PC-9 (cell line): ENCODE results near the gene GPX3. TPM values are rescaled to one million over a fixed set of nuclear protein-coding genes. Genes with fewer than 3 reads are reported as not detected.

ENCODE experiments used
- BruUV-seq: library from RNA; stranded (reverse); fragments of 400-500 nt; replicated peaks from 2 replicates; lab custom pipeline; 2021; lab: Mats Ljungman, UMichigan
- CTCF ChIA-PET: fragments of 300-600 bp; sonication (Branson Sonifier 250); formaldehyde crosslinking; loops from one replicate; lab custom pipeline; 2022; ENCODE audit warnings: antibody characterized with exemption; lab: Charles Lee
- POLR2A ChIA-PET: fragments of 300-600 bp; sonication (Branson Sonifier 250); formaldehyde crosslinking; loops from one replicate; lab custom pipeline; 2022; ENCODE audit warnings: antibody characterized with exemption; ENCODE audit not compliant: unreplicated experiment; lab: Charles Lee
- DNase-seq, 2 experiments: peaks; one replicate each; pipeline versions ENCODE4 v3.0.0 to v3.0.0-alpha.2; 2015 to 2022; ENCODE audit warnings: mixed read lengths in 1 of 2
- H2AFZ ChIP-seq: fragments of 200-600 bp; sonication (generic); 2 replicates; pipeline ENCODE4 v1.8.1; 2017; ENCODE audit warnings: antibody characterized with exemption
- H3F3A ChIP-seq: fragments of 200-600 bp; sonication (generic); 2 replicates; pipeline ENCODE4 v1.8.1; 2017; ENCODE audit warnings: antibody characterized with exemption, mild to moderate bottlenecking, low read depth; ENCODE audit not compliant: insufficient read depth
- H3K27ac ChIP-seq: fragments of 200-600 bp; sonication (generic); 2 replicates; pipeline ENCODE4 v1.6.1; 2016; ENCODE audit warnings: mixed run types
- H3K27me3 ChIP-seq: fragments of 200-600 bp; sonication (generic); 2 replicates; pipeline ENCODE4 v1.6.1; 2016; ENCODE audit warnings: low read depth, mixed run types; ENCODE audit not compliant: insufficient read depth
- H3K36me3 ChIP-seq: fragments of 200-600 bp; sonication (generic); 2 replicates; pipeline ENCODE4 v1.6.1; 2016; ENCODE audit warnings: low read depth, mixed run types
- H3K4me1 ChIP-seq: fragments of 200-600 bp; sonication (generic); replicated peaks from 2 replicates; pipeline ENCODE4 v1.6.1; 2016; ENCODE audit warnings: mixed run types; ENCODE audit not compliant: insufficient read depth
- H3K4me2 ChIP-seq: fragments of 200-600 bp; sonication (generic); 2 replicates; pipeline ENCODE4 v1.6.1; 2017; ENCODE audit warnings: mixed run types
- H3K4me3 ChIP-seq: fragments of 200-600 bp; sonication (generic); 2 replicates; pipeline ENCODE4 v1.6.1; 2016; ENCODE audit warnings: mixed run types
- H3K79me2 ChIP-seq: fragments of 200-600 bp; sonication (generic); 2 replicates; pipeline ENCODE4 v1.6.1; 2017; ENCODE audit warnings: low read depth, mixed run types
- H3K9me2 ChIP-seq: fragments of 200-600 bp; sonication (generic); 2 replicates; pipeline ENCODE4 v1.8.1; 2017; ENCODE audit warnings: mild to moderate bottlenecking; ENCODE audit not compliant: insufficient read depth
- H3K9me3 ChIP-seq: fragments of 200-600 bp; sonication (generic); 2 replicates; pipeline ENCODE4 v1.8.1; 2016; ENCODE audit warnings: low read depth; ENCODE audit not compliant: insufficient read depth
- H4K20me1 ChIP-seq: fragments of 200-600 bp; sonication (generic); 2 replicates; pipeline ENCODE4 v1.8.1; 2017; ENCODE audit not compliant: insufficient read depth
- CTCF ChIP-seq: fragments of 200-600 bp; sonication (generic); conservative IDR thresholded peaks from 2 replicates; pipeline ENCODE4 v1.6.1; 2017; ENCODE audit warnings: mixed run types, antibody characterized with exemption, mild to moderate bottlenecking, moderate library complexity
- EZH2 ChIP-seq: fragments of 200-600 bp; sonication (generic); IDR thresholded peaks from 2 replicates; pipeline ENCODE4 v1.8.0; 2017; ENCODE audit warnings: antibody characterized with exemption, low read depth
- intact Hi-C: fragments of 100-400 bp; cut with micrococcal nuclease; formaldehyde crosslinking; loops from one replicate; pipeline ENCODE4 v1.10.0; 2022; ENCODE audit not compliant: unreplicated experiment
- total RNA-seq: library from RNA; stranded (reverse); gene quantifications from 2 replicates; pipeline ENCODE4 v1.2.3, GENCODE V29; 2021

Gene GPX3
- total RNA-seq, 1 experiment from 2014 or later: 93.2 TPM

GRCh38 chr5:151036556-151036955 lies 16.2 kb downstream of the GPX3 start:
- no TSS peak for BruUV-seq
- Histone ChIP-seq H3K4me3 (no peak overlapping the region), H3K4me1 (peaks cover 30% of the 10 kb centered on the region), H3K4me2 (no peak overlapping the region), H3K9me2 (no peaks in the 10 kb centered on the region), H3F3A (peaks cover 35% of the 10 kb centered on the region), H4K20me1 (no peaks in the 10 kb centered on the region), H3K27me3 (no peaks in the 10 kb centered on the region), H3K79me2 (no peaks in the 10 kb centered on the region; the same call in 1 of the 2 replicates), H2AFZ (no peak overlapping the region), H3K27ac (no peak overlapping the region), H3K36me3 (0 out of 2 replicates have a peak, but pooled peaks cover 6% of the 10 kb centered on the region), H3K9me3 (no peaks in the 10 kb centered on the region)
- ChIA-PET CTCF (no interaction called here), POLR2A (no interaction called here)
- intact Hi-C loops: no loop called here
- no peak for DNase-seq
- no peak for TF ChIP-seq CTCF
- TF ChIP-seq EZH2: no peak

- Histone ChIP-seq H3K4me3 (no peak overlapping the region), H3K9me3 (no peaks in the 10 kb centered on the region), H3K9me2 (no peaks in the 10 kb centered on the region), H3K27me3 (no peaks in the 10 kb centered on the region), H3K79me2 (no peaks in the 10 kb centered on the region; the same call in 1 of the 2 replicates), H3K4me2 (no peak overlapping the region), H2AFZ (no peak overlapping the region), H4K20me1 (no peaks in the 10 kb centered on the region), H3K4me1 (peaks cover 40% of the 10 kb centered on the region), H3F3A (peaks cover 47% of the 10 kb centered on the region), H3K27ac (no peak overlapping the region), H3K36me3 (0 out of 2 replicates have a peak, but pooled peaks cover 10% of the 10 kb centered on the region)
- TF ChIP-seq EZH2 (no peak), CTCF (no peak)
- no peak for DNase-seq
- POLR2A ChIA-PET: no interaction called here
- CTCF ChIA-PET: no interaction called here
- BruUV-seq: no TSS peak
- intact Hi-C loops: no loop called here
Measured at GRCh38 chr5:151037561-151038411, 17.4 kb downstream of the GPX3 start.

- H3K4me2 ChIP-seq: no peak overlapping the region
- no peaks in the 10 kb centered on the region for H3K9me2 ChIP-seq
- TF ChIP-seq EZH2: no peak
- no peak for TF ChIP-seq CTCF
- intact Hi-C loops: no loop called here
- peaks cover 53% of the 10 kb centered on the region for H3F3A ChIP-seq
- H3K4me3 ChIP-seq: no peak overlapping the region
- no peaks in the 10 kb centered on the region; the same call in 1 of the 2 replicates for H3K79me2 ChIP-seq
- H4K20me1 ChIP-seq: no peaks in the 10 kb centered on the region
- H3K27me3 ChIP-seq: no peaks in the 10 kb centered on the region
- ChIA-PET POLR2A (no interaction called here), CTCF (no interaction called here)
- H2AFZ ChIP-seq: no peak overlapping the region
- no peak overlapping the region for H3K27ac ChIP-seq
- H3K36me3 ChIP-seq: 0 out of 2 replicates have a peak, but pooled peaks cover 15% of the 10 kb centered on the region
- no peak for DNase-seq
- no peaks in the 10 kb centered on the region for H3K9me3 ChIP-seq
- H3K4me1 ChIP-seq: peaks cover 46% of the 10 kb centered on the region
- no TSS peak for BruUV-seq
Measured at GRCh38 chr5:151038412-151038745, 18.0 kb downstream of the GPX3 start.
